WTC11 (cell line): ENCODE data around the gene FBN2. TPM values are rescaled to one million over a fixed set of nuclear protein-coding genes. Genes with fewer than 3 reads are reported as not detected.

Source experiments
- ATAC-seq: fragments of 200-7000 bp; cut with Tn5 transposase; 2 replicates; pipeline ENCODE4 v1.10.0; 2021; ENCODE audit warnings: mild to moderate bottlenecking, moderate library complexity
- CTCF ChIA-PET: fragments of 300-600 bp; sonication (Branson Sonifier 250); formaldehyde crosslinking; loops from one replicate; lab custom pipeline; 2021; ENCODE audit warnings: antibody characterized with exemption; lab: Charles Lee
- POLR2A ChIA-PET: fragments of 350-600 bp; sonication (Branson Sonifier 250); formaldehyde crosslinking; loops from one replicate; lab custom pipeline; 2021; ENCODE audit warnings: antibody characterized with exemption; lab: Charles Lee
- DNase-seq: peaks from one replicate; pipeline ENCODE4 v3.0.0; 2021; ENCODE audit warnings: low spot score
- H3K27ac Mint-ChIP-seq: 2 replicates; pipeline ENCODE4 v1.8.0; 2021; ENCODE audit warnings: mixed read lengths
- H3K27me3 Mint-ChIP-seq: 2 replicates; pipeline ENCODE4 v1.8.0; 2021; ENCODE audit warnings: low read depth, mild to moderate bottlenecking, moderate library complexity, mixed read lengths
- H3K36me3 Mint-ChIP-seq: 2 replicates; pipeline ENCODE4 v1.8.0; 2021; ENCODE audit warnings: mixed read lengths
- H3K4me1 Mint-ChIP-seq: 2 replicates; pipeline ENCODE4 v1.8.0; 2022; ENCODE audit warnings: mixed read lengths
- H3K4me3 Mint-ChIP-seq: 2 replicates; pipeline ENCODE4 v1.8.0; 2021; ENCODE audit warnings: mild to moderate bottlenecking, moderate library complexity, mixed read lengths
- H3K9me3 Mint-ChIP-seq: 2 replicates; pipeline ENCODE4 v1.8.0; 2021; ENCODE audit warnings: mixed read lengths
- ETV6 ChIP-seq: sonication (generic); formaldehyde crosslinking; IDR thresholded peaks from 2 replicates; pipeline ENCODE4 v1.8.1; 2022; ENCODE audit warnings: mild to moderate bottlenecking, missing genetic modification reagents
- FOXJ3 ChIP-seq: sonication (generic); formaldehyde crosslinking; IDR thresholded peaks from 2 replicates; pipeline ENCODE4 v1.9.0; 2021; ENCODE audit warnings: missing genetic modification reagents, mild to moderate bottlenecking, borderline replicate concordance
- FOXK1 ChIP-seq: sonication (generic); formaldehyde crosslinking; IDR thresholded peaks from 2 replicates; pipeline ENCODE4 v1.8.0; 2022; ENCODE audit warnings: mild to moderate bottlenecking, moderate library complexity, missing genetic modification reagents
- FOXP1 ChIP-seq: sonication (generic); formaldehyde crosslinking; IDR thresholded peaks from 2 replicates; pipeline ENCODE4 v1.8.0; 2022; ENCODE audit warnings: missing genetic modification reagents, mild to moderate bottlenecking, moderate library complexity, borderline replicate concordance
- HMGA2 ChIP-seq: fragments of 250-450 bp; sonication (Bioruptor Pico); IDR thresholded peaks from 2 replicates; pipeline ENCODE4 v1.4.0; 2021; ENCODE audit warnings: mild to moderate bottlenecking, moderate library complexity
- IRF2 ChIP-seq: sonication (generic); formaldehyde crosslinking; IDR thresholded peaks from 2 replicates; pipeline ENCODE4 v1.8.0; 2022; ENCODE audit warnings: low read depth, missing genetic modification reagents, borderline replicate concordance
- NR1H2 ChIP-seq: sonication (generic); formaldehyde crosslinking; IDR thresholded peaks from 2 replicates; pipeline ENCODE4 v1.9.0; 2021; ENCODE audit warnings: mild to moderate bottlenecking, moderate library complexity, missing genetic modification reagents
- PRRX2 ChIP-seq: fragments of 250-450 bp; sonication (Bioruptor Pico); IDR thresholded peaks from 2 replicates; pipeline ENCODE4 v1.8.0; 2021; ENCODE audit warnings: mild to moderate bottlenecking
- RELA ChIP-seq: sonication (generic); formaldehyde crosslinking; IDR thresholded peaks from 2 replicates; pipeline ENCODE4 v1.8.1; 2022; ENCODE audit warnings: missing genetic modification reagents, mild to moderate bottlenecking, borderline replicate concordance
- SMAD4 ChIP-seq: sonication (generic); formaldehyde crosslinking; IDR thresholded peaks from 2 replicates; pipeline ENCODE4 v1.8.0; 2022; ENCODE audit warnings: mild to moderate bottlenecking, missing genetic modification reagents
- TCF7 ChIP-seq: sonication (generic); formaldehyde crosslinking; IDR thresholded peaks from 2 replicates; pipeline ENCODE4 v1.8.0; 2022; ENCODE audit warnings: mild to moderate bottlenecking, low read depth, missing genetic modification reagents, moderate library complexity
- TEAD4 ChIP-seq: sonication (generic); formaldehyde crosslinking; IDR thresholded peaks from 2 replicates; pipeline ENCODE4 v1.8.0; 2022; ENCODE audit warnings: mild to moderate bottlenecking, missing genetic modification reagents
- ZNF121 ChIP-seq: sonication (generic); formaldehyde crosslinking; IDR thresholded peaks from 2 replicates; pipeline ENCODE4 v1.8.0; 2023; ENCODE audit warnings: missing genetic modification reagents
- ZNF263 ChIP-seq: sonication (generic); formaldehyde crosslinking; IDR thresholded peaks from 2 replicates; pipeline ENCODE4 v1.8.1; 2022; ENCODE audit warnings: low read depth, mild to moderate bottlenecking, moderate library complexity, missing genetic modification reagents
- total RNA-seq: library from RNA; stranded (reverse); gene quantifications from 3 replicates; pipeline ENCODE4 v1.2.3, GENCODE V29; 2021
- TF ChIP-seq, protein P1 (sequence below): sonication (generic); formaldehyde crosslinking; IDR thresholded peaks from 2 replicates; pipeline ENCODE4 v1.8.0; 2022; ENCODE audit warnings: mild to moderate bottlenecking, missing genetic modification reagents
- TF ChIP-seq, protein P2 (sequence below): fragments of 250-450 bp; sonication (Bioruptor Pico); IDR thresholded peaks from 2 replicates; pipeline ENCODE4 v1.9.0; 2021; ENCODE audit warnings: mild to moderate bottlenecking
- TF ChIP-seq, protein P3 (sequence below): sonication (generic); formaldehyde crosslinking; IDR thresholded peaks from 2 replicates; pipeline ENCODE4 v1.8.0; 2022; ENCODE audit warnings: mild to moderate bottlenecking, missing genetic modification reagents
- TF ChIP-seq, protein P4 (sequence below): sonication (generic); formaldehyde crosslinking; IDR thresholded peaks from 2 replicates; pipeline ENCODE4 v1.8.1; 2022; ENCODE audit warnings: mild to moderate bottlenecking, moderate library complexity, missing genetic modification reagents
- TF ChIP-seq, protein P5 (sequence below): sonication (generic); formaldehyde crosslinking; IDR thresholded peaks from 2 replicates; pipeline ENCODE4 v1.8.0; 2023; ENCODE audit warnings: mild to moderate bottlenecking, missing genetic modification reagents
- TF ChIP-seq, protein P6 (sequence below): fragments of 250-450 bp; sonication (Bioruptor Pico); IDR thresholded peaks from 2 replicates; pipeline ENCODE4 v1.9.0; 2021; ENCODE audit warnings: mild to moderate bottlenecking

The FBN2 gene
- total RNA-seq, 1 experiment from 2014 or later = 56.7 TPM

DNA sequence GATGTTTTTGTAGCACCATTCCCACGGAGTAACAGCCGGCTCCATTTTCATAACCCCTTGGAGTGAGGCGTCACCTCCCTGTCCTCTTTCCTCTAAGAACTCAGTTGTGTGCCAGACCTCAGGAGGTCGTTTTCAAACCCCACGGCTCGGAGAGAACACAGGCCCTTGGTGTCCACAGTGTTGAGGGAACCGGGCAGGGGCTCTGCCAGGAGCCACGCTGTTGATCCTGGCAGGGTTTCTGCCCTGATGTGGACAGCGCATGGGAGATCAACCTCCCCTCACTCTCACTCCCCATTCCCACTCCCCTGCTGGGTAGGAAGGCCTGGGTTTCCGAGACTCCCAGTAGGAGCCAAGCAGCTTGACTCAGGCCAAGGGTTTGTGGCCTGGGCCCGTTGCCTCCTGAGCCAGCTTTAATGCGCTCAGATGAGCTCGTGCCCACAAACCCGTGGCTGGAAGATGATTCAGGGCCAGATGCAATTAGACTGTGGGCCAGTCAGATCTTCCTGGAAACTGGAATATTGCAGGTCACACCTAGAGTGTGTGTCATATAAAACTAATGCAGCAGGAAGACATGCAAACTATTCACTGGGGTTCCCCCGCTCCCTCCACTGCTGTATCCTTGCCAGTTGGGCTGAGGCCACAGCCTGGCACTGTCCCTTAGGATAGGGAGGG lies 321.0 kb downstream of the FBN2 start:
- Mint-ChIP-seq H3K9me3 (no peaks in the 10 kb centered on the region; the same call in 1 of the 2 replicates), H3K4me1 (peaks cover 3% of the 10 kb centered on the region; the same call in 1 of the 2 replicates), H3K36me3 (no peaks in the 10 kb centered on the region), H3K27ac (no peak overlapping the region), H3K4me3 (no peak overlapping the region), H3K27me3 (no peaks in the 10 kb centered on the region)
- no peak for TF ChIP-seq TCF7
- TF ChIP-seq FOXJ3 = no peak
- TF ChIP-seq, protein P1, sequence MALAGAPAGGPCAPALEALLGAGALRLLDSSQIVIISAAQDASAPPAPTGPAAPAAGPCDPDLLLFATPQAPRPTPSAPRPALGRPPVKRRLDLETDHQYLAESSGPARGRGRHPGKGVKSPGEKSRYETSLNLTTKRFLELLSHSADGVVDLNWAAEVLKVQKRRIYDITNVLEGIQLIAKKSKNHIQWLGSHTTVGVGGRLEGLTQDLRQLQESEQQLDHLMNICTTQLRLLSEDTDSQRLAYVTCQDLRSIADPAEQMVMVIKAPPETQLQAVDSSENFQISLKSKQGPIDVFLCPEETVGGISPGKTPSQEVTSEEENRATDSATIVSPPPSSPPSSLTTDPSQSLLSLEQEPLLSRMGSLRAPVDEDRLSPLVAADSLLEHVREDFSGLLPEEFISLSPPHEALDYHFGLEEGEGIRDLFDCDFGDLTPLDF (CRISPR knock-in tag) = no peak
- no peak for TF ChIP-seq FOXK1 (CRISPR knock-in tag)
- TF ChIP-seq SMAD4 (CRISPR knock-in tag) = no peak
- no peak for TF ChIP-seq ETV6 (CRISPR knock-in tag)
- TF ChIP-seq FOXP1 = no peak
- no peak for TF ChIP-seq ZNF263
- no peak for TF ChIP-seq ZNF121 (CRISPR knock-in tag)
- no peak for DNase-seq
- ATAC-seq = no peak
- CTCF ChIA-PET = no interaction called here
- POLR2A ChIA-PET = no interaction called here

DNA sequence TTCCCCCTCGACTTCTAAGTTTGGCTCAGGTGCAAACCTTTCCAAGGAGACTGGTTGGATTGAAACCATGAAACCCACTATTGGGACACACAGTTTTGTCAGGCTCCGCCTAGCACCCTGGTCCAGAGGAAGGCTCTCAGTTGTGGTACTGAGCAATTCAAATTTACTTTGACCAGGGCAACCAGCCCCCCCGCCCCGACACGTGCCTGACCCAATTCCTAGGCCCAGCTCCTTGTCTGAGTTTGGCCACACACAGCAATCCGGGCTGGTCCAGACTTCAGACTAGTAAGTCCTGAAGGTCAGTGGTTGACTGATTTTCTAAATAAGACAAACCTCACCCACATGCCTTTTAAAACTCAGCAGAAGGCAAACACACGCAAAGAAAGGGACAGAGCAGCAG lies 321.8 kb downstream of the FBN2 start:
- no peaks in the 10 kb centered on the region for H3K27me3 Mint-ChIP-seq
- CTCF ChIA-PET = no interaction called here
- no peaks in the 10 kb centered on the region; the same call in 1 of the 2 replicates for H3K9me3 Mint-ChIP-seq
- no peaks in the 10 kb centered on the region for H3K36me3 Mint-ChIP-seq
- no peak overlapping the region for H3K27ac Mint-ChIP-seq
- ATAC-seq (no peak), DNase-seq (no peak)
- H3K4me3 Mint-ChIP-seq = no peak overlapping the region
- TF ChIP-seq RELA = no peak
- TF ChIP-seq, protein P2, sequence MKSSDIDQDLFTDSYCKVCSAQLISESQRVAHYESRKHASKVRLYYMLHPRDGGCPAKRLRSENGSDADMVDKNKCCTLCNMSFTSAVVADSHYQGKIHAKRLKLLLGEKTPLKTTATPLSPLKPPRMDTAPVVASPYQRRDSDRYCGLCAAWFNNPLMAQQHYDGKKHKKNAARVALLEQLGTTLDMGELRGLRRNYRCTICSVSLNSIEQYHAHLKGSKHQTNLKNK = no peak
- TF ChIP-seq, protein P3, sequence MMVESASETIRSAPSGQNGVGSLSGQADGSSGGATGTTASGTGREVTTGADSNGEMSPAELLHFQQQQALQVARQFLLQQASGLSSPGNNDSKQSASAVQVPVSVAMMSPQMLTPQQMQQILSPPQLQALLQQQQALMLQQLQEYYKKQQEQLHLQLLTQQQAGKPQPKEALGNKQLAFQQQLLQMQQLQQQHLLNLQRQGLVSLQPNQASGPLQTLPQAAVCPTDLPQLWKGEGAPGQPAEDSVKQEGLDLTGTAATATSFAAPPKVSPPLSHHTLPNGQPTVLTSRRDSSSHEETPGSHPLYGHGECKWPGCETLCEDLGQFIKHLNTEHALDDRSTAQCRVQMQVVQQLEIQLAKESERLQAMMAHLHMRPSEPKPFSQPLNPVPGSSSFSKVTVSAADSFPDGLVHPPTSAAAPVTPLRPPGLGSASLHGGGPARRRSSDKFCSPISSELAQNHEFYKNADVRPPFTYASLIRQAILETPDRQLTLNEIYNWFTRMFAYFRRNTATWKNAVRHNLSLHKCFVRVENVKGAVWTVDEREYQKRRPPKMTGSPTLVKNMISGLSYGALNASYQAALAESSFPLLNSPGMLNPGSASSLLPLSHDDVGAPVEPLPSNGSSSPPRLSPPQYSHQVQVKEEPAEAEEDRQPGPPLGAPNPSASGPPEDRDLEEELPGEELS (CRISPR knock-in tag) = no peak
- TF ChIP-seq HMGA2 (CRISPR knock-in tag) = no peak
- TF ChIP-seq, protein P4, sequence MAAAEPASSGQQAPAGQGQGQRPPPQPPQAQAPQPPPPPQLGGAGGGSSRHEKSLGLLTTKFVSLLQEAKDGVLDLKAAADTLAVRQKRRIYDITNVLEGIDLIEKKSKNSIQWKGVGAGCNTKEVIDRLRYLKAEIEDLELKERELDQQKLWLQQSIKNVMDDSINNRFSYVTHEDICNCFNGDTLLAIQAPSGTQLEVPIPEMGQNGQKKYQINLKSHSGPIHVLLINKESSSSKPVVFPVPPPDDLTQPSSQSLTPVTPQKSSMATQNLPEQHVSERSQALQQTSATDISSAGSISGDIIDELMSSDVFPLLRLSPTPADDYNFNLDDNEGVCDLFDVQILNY (CRISPR knock-in tag) = no peak
- TF ChIP-seq PRRX2 = no peak
- no peak for TF ChIP-seq NR1H2 (CRISPR knock-in tag)
- H3K4me1 Mint-ChIP-seq = peaks cover 3% of the 10 kb centered on the region; the same call in 1 of the 2 replicates
- POLR2A ChIA-PET = no interaction called here

DNA sequence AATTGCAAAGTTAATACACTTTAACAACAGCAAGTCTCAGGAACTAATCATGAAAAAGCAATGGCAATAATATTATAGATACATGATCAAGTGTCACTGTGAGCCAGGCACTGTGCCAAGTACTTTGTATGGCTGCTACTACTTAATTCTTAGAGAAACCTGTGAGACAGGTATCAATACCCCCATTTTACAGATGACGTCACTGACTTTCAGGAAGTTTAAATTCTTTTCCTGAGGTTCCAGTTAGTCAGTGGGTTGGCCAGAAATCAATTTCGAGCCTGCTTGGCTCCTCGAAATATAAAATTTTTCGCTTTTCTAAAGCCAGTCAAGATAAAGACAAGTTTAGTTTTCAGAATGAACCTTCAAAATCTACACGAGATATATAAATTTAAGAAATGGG lies 324.2 kb downstream of the FBN2 start:
- ATAC-seq = no peak
- Mint-ChIP-seq H3K27ac (no peak overlapping the region), H3K9me3 (no peaks in the 10 kb centered on the region), H3K36me3 (no peaks in the 10 kb centered on the region), H3K27me3 (no peaks in the 10 kb centered on the region), H3K4me3 (no peak overlapping the region), H3K4me1 (peaks cover 3% of the 10 kb centered on the region; the same call in 1 of the 2 replicates)
- CTCF ChIA-PET = no interaction called here
- POLR2A ChIA-PET = no interaction called here
- DNase-seq = no peak
- TF ChIP-seq, protein P5, sequence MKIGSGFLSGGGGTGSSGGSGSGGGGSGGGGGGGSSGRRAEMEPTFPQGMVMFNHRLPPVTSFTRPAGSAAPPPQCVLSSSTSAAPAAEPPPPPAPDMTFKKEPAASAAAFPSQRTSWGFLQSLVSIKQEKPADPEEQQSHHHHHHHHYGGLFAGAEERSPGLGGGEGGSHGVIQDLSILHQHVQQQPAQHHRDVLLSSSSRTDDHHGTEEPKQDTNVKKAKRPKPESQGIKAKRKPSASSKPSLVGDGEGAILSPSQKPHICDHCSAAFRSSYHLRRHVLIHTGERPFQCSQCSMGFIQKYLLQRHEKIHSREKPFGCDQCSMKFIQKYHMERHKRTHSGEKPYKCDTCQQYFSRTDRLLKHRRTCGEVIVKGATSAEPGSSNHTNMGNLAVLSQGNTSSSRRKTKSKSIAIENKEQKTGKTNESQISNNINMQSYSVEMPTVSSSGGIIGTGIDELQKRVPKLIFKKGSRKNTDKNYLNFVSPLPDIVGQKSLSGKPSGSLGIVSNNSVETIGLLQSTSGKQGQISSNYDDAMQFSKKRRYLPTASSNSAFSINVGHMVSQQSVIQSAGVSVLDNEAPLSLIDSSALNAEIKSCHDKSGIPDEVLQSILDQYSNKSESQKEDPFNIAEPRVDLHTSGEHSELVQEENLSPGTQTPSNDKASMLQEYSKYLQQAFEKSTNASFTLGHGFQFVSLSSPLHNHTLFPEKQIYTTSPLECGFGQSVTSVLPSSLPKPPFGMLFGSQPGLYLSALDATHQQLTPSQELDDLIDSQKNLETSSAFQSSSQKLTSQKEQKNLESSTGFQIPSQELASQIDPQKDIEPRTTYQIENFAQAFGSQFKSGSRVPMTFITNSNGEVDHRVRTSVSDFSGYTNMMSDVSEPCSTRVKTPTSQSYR = no peak
- TF ChIP-seq, protein P6, sequence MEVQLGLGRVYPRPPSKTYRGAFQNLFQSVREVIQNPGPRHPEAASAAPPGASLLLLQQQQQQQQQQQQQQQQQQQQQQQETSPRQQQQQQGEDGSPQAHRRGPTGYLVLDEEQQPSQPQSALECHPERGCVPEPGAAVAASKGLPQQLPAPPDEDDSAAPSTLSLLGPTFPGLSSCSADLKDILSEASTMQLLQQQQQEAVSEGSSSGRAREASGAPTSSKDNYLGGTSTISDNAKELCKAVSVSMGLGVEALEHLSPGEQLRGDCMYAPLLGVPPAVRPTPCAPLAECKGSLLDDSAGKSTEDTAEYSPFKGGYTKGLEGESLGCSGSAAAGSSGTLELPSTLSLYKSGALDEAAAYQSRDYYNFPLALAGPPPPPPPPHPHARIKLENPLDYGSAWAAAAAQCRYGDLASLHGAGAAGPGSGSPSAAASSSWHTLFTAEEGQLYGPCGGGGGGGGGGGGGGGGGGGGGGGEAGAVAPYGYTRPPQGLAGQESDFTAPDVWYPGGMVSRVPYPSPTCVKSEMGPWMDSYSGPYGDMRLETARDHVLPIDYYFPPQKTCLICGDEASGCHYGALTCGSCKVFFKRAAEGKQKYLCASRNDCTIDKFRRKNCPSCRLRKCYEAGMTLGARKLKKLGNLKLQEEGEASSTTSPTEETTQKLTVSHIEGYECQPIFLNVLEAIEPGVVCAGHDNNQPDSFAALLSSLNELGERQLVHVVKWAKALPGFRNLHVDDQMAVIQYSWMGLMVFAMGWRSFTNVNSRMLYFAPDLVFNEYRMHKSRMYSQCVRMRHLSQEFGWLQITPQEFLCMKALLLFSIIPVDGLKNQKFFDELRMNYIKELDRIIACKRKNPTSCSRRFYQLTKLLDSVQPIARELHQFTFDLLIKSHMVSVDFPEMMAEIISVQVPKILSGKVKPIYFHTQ (CRISPR knock-in tag) = no peak
- TF ChIP-seq, protein P4 (CRISPR knock-in tag) = no peak
- no peak for TF ChIP-seq IRF2 (CRISPR knock-in tag)
- TF ChIP-seq, protein P3 (CRISPR knock-in tag) = no peak
- no peak for TF ChIP-seq TEAD4 (CRISPR knock-in tag)
